Stimulated activated CD4-positive, alpha-beta T cell treated with anti-CD3 and anti-CD28 coated beads, Interleukin-12 subunit alpha, Interleukin-12 subunit beta, amount 100 ng/mL, for 4 hours (primary cell): Measurements from ENCODE around the gene SEC24C.
"Not testable (repeated sequence)": the region's sequence is repeated elsewhere in the genome, so short reads cannot be mapped to it uniquely, and the experiment has no call there.

Experiments used
- DNase-seq: peaks from one replicate; pipeline ENCODE4 v3.0.0-alpha.2; 2020

The SEC24C gene

DNA sequence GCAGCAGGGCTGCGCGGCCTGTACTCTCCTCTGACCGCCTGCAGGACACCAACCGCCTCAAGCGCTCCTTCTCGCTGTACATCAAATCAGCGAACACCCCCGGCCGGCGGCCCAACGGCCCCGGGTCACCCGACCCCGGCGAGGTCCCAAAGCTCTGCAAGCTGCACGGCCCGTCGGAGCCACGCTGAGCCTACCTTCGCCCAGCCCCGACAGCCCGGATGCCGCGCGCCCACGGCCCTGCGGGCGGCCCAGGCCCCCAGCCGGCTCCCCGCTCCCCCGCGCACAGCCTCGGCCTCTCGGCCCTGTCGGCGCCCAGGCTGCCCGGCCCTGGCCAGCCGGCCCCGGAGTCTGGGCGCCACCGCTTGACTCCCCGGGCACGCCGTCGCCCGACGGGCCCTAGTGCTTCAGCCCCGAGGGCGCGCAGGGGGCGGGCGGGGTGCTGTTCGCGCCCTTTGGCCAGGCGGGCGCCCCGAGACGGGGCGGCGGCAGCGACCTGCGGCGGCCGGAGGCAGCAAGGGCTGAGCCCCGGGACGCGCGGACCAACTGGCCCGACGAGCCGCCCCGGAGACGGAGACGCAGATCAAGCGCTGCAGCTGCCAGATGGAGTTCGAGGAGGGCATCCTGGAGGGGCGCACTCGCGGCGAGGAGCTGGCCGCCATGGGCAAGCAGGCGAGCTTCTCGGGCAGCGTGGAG lies 11.1 kb upstream of the SEC24C start:
- no peak for DNase-seq

DNA sequence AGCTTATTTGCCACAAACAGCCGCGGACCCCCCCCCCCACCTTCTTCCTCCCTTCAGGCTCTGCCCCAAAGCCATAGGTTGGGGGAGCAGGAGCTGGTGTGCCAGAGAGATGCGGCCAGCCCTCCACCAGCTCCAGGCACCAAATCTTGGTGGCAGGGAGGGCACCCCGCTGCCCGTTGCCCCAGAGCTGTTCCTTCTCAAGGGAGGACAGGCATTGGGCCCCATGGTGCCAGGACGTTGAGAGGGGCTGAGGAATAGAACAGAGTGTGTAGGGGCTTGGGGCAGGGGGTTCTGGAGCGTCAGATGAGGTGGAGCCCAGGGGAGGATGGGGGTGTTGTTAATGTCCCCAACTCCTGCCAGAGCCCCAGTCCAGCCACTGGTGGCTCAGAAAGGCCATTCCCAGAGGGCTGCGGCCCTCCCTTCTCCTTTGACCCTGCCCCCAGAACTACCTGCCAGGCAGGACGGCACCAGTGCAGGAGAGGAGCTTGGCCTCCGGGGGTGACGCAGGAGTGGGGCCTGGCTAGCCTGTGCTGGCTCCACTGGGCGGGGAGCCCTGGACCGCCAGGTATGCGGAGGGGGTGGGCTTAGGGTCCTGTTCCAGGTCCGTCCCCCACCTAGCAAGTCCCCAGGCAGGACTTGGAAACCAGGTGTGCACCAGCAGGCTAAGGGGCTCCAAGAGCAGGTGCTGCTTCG lies 10.0 kb upstream of the SEC24C start:
- DNase-seq = no peak

DNA sequence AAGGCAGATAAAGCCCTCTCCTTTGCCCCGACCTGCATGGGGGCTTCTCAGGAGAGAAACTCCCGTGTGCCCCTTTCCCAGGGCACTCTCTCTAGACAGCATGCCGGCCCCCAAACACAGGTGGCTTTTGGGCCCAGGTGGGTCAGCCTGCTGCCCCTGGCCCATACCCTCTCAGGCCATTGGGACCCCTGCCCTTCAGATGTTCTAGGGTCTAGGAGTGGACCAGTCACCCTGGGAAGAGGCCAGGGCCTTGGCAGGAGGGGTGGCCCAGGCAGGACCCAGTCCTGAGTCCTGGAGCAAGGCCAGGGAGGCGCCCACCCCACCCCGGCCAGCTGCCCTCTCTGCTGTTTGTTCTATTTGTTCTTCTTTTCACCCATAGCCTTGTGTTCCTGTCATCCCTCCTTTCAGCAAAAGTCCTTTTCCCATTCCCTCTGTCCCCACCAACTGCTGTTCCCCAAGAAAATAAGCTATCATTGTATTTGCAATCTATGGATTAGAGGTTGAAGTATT lies 9.3 kb upstream of the SEC24C start:
- DNase-seq = no peak

DNA sequence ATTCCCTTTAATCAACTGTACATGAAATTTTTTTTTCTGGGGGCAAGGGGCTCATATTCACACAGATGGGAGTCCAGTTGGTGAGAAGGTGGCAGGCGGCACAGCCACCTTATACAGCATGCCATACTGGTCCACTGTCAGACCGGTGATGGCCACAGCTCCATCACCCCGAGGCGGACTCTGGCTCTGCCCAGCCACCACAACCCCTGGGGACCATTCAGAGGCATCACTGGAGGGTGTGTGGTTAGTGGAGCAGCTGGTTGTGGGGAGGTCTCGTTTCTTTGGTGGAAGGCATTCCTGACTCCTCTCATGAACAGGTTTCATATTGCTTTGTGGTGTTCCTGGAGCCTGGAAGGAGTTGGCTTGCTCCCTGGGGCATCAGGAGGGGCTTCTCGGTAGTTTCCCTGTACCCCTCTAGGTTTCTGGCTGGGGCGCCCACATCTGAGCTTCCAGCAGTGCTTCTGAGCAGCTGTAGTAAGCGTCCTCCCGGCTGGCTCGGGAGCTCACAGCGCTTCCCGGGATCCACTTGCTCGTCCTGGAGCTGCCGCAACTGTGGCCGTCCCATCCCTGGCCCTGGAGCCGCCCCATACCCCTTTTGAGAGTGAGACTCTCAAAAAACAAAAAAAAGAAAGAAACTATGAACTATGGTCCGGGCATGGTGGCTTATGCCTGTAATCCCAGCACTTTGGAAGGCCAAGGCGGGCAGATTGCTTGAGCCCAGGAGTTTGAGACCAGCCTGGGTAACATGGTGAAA lies 3.5 kb upstream of the SEC24C start:
- not testable (repeated sequence) for DNase-seq

DNA sequence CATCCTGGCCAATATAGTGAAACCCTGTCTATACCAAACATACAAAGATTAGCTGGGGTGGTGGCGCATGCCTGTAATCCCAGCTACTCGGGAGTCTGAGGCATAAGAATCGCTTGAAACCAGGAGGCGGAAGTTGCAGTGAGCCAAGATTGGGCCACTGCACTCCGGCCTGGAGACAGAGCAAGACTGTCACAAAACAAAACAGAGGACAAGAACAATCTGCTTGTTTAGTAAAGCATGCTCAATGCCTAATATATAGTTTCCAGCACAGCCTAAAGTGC lies 1.8 kb upstream of the SEC24C start:
- no peak for DNase-seq

DNA sequence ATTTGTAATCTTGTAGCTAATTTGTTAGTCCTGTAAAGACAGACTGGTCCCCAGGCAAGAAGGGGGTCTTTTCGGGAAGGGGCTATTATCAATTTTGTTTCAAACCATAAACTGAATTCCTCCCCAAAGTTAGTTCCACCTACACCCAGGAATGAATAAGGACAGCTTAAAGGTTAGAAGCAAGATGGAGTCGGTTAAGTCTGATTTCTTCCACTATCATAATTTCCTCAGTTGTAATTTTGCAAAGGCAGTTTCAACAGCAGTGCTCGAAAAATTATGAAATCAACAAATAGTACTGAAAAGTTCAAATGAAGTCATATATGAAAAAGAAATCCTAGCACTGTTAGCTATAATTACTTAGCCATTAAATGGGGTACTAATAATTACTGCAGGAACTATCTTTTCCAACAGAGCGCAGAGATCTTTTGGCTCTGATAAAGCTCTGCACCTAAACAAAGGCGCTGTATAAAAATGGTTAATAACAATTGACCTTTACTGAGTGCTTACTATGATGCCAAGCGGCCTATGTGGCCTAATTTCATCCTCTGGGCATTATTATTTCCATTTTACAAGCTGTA lies 756 bp upstream of the SEC24C start:
- no peak for DNase-seq

DNA sequence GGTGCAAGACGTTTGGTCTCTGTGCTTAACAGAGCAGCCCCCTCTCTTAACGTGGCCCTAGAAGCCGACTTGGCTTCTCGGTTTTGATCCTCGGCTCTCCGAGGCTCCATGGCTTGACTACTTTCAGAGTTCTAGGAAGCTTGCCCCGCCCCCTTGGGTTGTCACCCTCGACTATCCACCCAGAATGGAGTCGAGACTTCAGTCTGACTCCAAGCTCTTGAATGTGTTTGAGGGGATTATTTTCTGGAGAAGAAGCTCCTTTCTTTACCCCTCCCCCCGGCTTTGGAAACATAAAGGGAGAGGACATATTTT lies 448 bp downstream of the SEC24C start:
- peak; percentile 52 for DNase-seq

DNA sequence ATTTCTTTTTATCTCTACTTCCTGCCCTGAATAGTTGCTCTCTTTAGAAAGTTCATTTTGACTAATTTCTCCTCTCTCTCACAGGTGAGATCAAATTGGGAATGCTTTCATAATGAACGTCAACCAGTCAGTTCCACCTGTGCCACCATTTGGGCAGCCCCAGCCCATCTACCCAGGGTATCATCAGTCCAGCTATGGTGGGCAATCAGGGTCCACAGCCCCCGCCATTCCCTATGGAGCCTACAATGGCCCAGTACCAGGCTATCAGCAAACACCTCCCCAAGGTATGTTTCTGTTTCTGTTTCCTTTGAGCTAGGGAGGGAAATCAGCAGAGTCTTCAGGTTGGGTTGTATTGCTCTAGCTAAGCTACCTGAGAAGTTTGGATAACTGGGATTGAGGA lies 2.5 kb downstream of the SEC24C start:
- DNase-seq = no peak

DNA sequence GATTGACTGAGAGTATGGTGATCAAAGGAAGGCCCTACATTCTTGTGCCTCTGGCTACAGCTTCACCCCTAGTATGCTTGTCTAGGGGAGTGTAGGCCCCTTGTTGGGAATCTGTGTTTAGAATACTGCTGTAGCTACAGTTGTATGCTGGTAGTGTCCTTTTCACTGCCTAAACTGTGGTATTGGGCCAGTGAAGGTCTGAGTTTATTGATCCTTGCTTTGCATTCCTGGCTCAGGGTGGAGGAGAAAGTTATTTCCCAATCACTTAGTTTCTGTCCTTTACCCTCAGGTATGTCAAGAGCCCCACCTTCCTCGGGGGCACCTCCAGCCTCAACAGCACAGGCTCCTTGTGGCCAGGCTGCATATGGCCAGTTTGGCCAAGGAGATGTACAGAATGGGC lies 6.6 kb downstream of the SEC24C start:
- DNase-seq = no peak

DNA sequence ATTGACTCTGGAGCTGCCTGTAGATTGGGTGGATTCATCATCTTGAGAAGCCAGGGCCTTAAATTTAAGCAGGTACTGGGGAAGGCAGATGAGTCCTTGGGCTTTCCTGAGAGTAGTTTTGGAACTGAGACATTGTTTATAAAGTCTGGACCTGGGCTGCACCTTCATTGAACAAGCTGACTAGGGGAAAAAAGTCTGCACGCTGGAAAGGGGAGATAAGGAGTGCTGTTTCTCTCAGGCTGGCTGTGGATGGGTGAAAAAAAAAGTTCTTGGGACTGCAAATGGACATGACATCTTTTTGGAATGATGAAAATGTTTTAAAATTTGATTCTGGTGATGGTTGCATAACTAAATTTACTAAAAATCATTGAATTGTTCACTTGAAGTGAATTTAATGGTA lies 12.0 kb downstream of the SEC24C start:
- no peak for DNase-seq

DNA sequence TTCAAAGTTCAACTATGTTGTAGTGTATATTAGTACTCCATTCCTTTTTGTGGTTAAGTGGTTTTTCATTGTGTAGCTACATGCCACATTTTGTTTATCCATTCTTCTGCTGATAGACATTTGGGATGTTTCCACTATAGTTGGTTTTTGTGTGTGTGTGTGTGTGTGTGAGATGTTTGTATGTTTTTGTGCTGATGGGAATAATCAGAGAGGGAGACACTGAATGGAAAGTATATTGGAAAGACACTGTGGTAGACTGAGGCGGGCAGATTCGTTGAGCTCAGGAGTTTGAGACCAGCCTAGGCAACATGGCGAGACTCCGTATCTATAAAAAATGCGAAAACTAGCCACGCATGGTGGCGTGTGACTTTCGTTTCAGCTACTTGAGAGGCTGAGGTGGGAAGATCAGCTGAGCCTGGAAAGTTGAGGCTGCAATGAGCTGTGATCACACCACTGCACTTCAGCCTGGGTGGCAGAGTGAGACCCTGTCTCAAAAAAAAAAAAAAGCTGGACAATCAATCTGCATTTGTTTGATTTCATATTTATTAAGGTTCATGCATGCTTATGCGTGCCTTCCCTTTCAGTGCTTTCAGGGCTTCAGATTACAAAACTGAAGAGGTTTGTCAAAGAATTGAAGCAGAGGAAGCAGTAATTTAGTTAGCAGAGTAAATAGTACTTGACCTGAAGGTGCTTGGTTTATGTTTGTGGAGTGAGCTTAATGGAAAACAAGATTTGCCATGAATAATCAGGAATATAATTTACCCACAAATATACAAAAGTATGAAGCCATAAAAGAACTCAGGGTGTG lies 14.7 kb downstream of the SEC24C start:
- no peak for DNase-seq

DNA sequence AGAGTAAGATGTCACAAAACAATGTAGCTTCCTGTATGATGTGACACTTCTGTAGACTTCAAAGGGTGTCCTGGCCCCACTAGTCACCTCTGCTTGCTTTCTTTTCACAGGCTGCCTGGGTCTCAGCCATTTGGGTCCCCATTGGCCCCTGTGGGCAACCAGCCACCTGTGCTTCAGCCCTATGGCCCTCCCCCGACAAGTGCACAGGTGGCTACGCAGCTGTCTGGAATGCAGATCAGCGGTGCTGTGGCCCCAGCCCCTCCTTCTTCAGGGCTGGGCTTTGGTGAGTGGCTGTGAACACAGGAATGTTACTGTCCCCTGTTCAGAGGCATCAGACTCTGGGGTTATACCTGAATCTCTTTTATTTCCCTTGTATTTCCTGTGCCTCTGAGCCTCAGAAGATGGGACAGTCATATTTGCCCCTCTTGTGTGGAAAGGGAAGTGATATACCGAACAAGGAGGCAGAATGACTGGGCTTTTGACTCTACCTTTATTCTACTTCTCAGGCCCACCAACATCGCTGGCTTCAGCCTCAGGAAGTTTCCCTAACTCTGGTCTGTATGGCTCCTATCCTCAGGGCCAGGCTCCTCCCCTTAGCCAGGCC lies 15.4 kb downstream of the SEC24C start:
- no peak for DNase-seq

DNA sequence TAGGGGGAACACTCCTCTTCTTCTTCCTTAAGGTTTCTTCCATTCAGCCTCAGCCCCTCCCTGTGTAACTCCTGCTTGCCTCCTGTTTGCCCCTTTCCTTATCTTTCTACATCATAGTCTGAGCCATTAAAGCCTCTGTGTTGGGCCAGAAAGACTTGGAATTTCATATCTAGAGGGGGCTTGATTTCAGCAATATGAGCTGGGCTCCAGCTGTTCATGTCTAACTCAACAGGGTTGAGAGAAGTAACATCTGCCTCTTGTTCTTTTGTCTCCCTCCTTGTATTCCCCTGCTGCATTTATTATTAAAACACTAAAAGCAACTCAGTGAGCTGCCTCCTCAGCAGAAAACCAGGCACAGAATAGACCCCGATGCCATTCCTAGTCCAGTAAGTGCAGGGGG lies 17.6 kb downstream of the SEC24C start:
- no peak for DNase-seq

DNA sequence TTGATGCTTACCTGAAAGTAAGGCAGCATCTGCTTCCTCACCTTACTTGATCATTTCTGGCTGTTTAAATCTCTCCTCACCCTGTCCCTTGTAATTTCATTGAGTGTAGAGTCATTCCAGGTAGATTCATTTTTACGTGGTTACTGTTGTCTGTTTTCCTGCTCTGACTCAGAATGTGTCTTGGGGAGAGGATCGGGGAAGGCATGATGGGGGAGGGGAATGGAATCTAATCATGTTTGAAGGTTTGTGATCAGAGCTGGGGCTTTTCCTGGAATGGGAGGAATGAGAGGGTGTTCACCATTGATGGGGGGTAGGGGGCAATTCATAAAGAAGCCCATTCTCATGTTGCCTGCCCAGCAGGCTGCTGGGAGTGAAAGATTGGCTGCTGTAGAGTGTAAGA lies 18.7 kb downstream of the SEC24C start:
- no peak for DNase-seq

DNA sequence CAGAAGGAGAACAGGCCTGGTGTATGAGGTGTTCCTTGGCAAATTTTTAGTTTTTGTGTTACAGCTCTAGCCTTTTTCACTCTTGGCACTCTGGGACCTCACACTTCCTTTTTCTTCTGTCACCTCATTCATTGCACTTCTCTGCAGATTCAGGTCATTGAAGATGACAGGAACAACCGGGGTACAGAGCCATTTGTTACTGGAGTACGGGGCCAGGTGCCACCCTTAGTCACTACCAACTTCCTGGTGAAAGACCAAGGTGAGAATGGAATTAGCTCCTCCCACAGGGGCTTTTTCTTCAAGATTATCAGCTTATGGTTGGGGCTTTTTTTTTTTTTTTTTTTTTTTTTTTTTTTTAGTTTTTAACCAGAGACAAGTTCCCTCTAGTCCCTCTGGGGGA lies 19.2 kb downstream of the SEC24C start:
- no peak for DNase-seq

DNA sequence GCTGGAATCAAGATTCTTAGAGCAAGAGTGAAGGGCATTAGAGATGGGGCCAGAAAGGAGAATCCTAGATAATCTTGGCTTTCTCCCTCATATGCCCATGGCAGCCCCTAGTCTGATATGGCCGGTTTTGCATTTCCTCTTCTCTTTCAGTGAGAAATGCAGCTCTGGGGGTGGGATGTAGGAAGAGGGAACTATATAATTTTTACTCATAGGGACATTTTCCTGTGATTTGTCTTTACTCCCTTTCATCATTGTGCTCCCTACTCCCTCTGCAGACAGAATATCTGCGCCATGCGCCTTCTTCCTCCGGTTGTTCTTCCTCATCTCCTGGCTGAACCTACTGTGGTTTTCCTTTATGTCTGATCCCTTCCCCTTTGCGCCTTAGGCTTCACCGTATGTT lies 20.9 kb downstream of the SEC24C start:
- DNase-seq = no peak

DNA sequence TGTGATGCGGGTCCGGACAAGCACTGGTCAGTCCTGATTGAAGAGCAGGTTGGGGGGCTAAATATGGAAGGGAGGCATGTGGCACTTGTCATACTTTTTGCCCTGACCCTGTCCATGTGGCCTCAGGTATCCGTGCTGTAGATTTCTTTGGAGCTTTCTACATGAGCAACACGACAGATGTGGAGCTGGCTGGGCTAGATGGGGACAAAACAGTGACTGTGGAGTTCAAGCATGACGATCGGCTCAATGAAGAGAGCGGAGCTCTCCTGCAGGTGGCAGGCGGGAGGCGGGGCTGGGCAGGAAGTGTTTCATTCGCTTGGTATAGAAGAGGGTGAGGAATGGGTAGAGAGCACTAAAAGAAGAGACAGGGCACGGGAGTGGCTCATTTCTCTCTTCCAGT lies 24.7 kb downstream of the SEC24C start:
- DNase-seq = peak; percentile 60

DNA sequence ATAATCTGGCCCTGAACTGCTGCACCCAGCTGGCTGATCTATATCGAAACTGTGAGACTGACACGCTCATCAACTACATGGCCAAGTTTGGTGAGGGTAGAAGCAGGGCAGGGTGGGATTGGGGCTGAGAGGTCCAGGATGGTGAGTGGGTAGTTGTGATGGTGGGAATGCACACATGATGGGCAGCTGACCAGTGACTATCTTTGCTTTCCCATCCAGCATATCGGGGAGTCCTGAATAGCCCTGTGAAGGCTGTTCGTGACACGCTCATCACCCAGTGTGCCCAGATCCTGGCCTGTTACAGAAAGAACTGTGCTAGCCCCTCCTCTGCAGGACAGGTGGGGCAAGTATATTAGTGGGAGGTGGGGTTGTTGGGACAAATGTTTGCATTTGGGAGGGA lies 25.2 kb downstream of the SEC24C start:
- no peak for DNase-seq

DNA sequence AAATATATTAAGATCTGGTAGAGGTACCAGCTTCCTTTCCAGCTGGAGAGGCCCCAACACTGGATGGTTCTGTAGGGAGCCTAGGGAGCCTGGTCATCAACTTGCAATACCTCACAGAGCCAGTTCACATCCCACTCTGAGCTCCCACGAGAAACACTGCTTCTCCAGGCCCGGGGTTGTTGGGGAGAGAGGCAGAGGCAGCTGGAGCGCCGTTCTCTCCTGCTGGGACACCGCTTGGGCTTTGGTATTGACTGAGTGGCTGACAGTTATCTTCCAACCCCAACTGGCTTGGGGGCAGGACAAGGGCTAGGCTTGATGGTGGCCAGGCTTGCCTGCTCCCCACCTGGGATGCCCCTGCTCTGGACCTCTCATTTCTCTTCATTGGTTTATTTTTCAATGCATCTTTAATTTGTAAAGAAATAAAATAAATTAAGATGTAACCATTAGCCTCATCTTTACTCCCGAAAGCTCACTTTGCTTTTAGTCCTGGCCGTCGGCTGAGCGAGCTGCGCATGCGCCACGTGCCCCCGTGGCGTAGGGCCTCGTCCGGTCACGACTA lies 27.6 kb downstream of the SEC24C start:
- peak; percentile 75 for DNase-seq

DNA sequence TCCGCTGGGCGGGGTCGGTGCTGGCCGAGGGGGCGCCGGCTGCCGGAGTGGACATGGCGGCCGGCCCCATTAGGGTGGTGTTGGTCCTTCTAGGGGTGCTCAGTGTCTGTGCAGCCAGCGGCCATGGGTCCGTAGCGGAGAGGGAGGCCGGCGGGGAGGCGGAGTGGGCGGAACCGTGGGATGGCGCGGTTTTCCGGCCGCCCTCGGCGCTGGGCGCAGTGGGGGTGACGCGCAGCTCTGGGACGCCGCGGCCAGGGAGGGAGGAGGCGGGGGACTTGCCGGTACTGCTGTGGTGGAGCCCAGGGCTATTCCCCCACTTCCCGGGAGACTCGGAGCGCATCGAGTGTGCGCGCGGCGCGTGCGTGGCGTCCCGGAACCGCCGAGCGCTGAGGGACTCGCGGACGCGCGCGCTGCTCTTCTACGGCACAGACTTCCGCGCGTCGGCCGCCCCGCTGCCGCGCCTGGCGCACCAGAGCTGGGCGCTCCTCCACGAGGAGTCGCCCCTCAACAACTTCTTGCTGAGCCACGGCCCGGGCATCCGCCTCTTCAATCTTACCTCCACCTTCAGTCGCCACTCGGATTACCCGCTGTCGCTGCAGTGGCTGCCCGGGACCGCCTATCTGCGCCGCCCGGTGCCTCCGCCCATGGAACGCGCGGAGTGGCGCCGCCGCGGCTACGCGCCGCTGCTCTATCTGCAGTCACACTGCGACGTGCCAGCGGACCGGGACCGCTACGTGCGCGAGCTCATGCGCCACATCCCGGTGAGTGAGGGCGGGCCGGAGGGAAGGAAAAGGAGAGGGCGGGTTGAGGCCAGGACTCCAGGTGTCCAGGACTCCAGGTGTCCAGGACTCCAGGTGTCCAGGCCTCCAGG lies 28.3 kb downstream of the SEC24C start:
- DNase-seq = peak; percentile 71

DNA sequence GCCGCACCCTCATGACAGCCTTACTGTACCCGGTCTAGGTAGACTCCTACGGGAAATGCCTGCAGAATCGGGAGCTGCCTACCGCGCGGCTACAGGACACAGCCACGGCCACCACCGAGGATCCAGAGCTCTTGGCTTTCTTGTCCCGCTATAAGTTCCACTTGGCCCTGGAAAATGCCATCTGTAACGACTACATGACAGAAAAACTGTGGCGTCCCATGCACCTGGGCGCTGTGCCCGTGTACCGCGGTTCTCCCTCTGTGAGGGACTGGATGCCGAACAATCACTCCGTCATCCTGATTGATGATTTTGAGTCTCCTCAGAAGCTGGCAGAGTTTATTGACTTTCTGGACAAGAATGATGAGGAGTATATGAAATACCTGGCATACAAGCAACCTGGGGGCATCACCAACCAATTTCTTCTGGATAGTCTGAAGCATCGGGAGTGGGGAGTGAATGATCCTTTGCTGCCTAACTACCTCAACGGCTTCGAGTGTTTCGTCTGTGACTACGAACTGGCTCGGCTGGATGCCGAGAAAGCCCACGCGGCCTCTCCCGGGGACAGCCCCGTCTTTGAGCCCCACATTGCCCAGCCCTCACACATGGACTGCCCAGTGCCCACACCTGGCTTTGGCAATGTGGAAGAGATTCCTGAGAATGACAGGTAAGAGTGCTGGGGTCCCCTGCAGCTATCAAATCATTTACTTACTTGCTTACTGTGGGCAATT lies 29.1 kb downstream of the SEC24C start:
- DNase-seq = peak; percentile 22
